ENCODE results near the gene SHFL. TPM values are rescaled to one million over a fixed set of nuclear protein-coding genes. Genes with fewer than 3 reads are reported as not detected.

The SHFL gene
- total and polyA plus RNA-seq, 2 of the 8 experiments (the other 6 are each of a cell fraction or from before 2014, with no cell fraction given): 25.3 to 37.1 TPM

- Histone ChIP-seq H3K36me3 (ENCODE audit: control insufficient read depth in 2 of 4, insufficient read depth in 4 of 4, low read length in 3 of 4) (peaks cover 58 to 98% (median 94%) of the 10 kb centered on the region in 4 experiments), H3K4me3 (ENCODE audit: extremely low read depth in 1 of 4, insufficient read depth in 2 of 4, low read depth in 3 of 4, low read length in 4 of 4) (no peak overlapping the region), H3K4me1 (replicated peaks in 1 of 4; ENCODE audit: control insufficient read depth in 3 of 4, insufficient read depth in 4 of 4, low read length in 3 of 4) (no peaks in the 10 kb centered on the region), H3K23me2 (ENCODE audit: low read depth, low read length) (no peaks in the 10 kb centered on the region), H2AFZ (ENCODE audit: low read length) (no peak overlapping the region), H4K20me1 (replicated peaks in 1 of 2; ENCODE audit: control insufficient read depth in 1 of 2, insufficient read depth in 2 of 2, low read length in 2 of 2) (peaks cover 8 to 29% of the 10 kb centered on the region in 2 experiments), H2BK20ac (ENCODE audit: low read length) (no peak overlapping the region), H3K79me1 (ENCODE audit: low read depth, low read length) (no peaks in the 10 kb centered on the region), H3K9me3 (ENCODE audit: insufficient read depth in 2 of 2, low read depth in 1 of 2, low read length in 1 of 2) (no peaks in the 10 kb centered on the region), H2BK120ac (replicated peaks; ENCODE audit: low read depth, low read length) (no peak overlapping the region), H3K4me2 (ENCODE audit: insufficient read depth in 1 of 2, low read depth in 2 of 2, low read length in 2 of 2) (no peak overlapping the region), H2BK5ac (ENCODE audit: low read depth, low read length) (no peak overlapping the region), H3K79me2 (ENCODE audit: control insufficient read depth in 1 of 2, insufficient read depth in 2 of 2, low read length in 2 of 2) (no peaks in the 10 kb centered on the region), H3K56ac (replicated peaks; ENCODE audit: insufficient read length, low read depth, low read length) (no peak overlapping the region), H4K91ac (replicated peaks; ENCODE audit: insufficient read length, low read length) (no peak overlapping the region), H3K4ac (replicated peaks; ENCODE audit: insufficient read length, low read depth, low read length) (no peak overlapping the region), H3K14ac (ENCODE audit: insufficient read length) (no peak overlapping the region), H2BK12ac (ENCODE audit: low read depth, low read length) (no peak overlapping the region), H3K27ac (ENCODE audit: low read depth, low read length) (no peak overlapping the region), H3K9ac (replicated peaks in 1 of 4; ENCODE audit: extremely low read depth in 1 of 4, low read depth in 3 of 4, low read length in 3 of 4) (no peak overlapping the region), H4K8ac (ENCODE audit: extremely low read depth, insufficient read depth, low read length) (no peak overlapping the region), H3K23ac (ENCODE audit: insufficient read length) (no peak overlapping the region), H2AK5ac (ENCODE audit: low read depth, low read length) (no peak overlapping the region), H4K5ac (ENCODE audit: insufficient read length, low read depth, low read length) (no peak overlapping the region), H2BK15ac (ENCODE audit: low read length) (no peak overlapping the region), H3K27me3 (replicated peaks in 1 of 4; ENCODE audit: control insufficient read depth in 3 of 4, extremely low read depth in 1 of 4, insufficient read depth in 3 of 4, low read length in 3 of 4) (no peaks in the 10 kb centered on the region), H3K18ac (ENCODE audit: extremely low read depth, low read length) (no peak overlapping the region)
- CTCF ChIA-PET (ENCODE audit: partially characterized antibody): interaction anchor here (0.5 to 1.6 kb wide), 4 partner anchors 9 to 117 kb away, joined by 3 to 4 read pairs (median 3); no protein-coding TSS in a partner anchor
- no peak for TF ChIP-seq HDAC6 (IDR thresholded peaks at IDR 0.05; ENCODE audit: low read depth, low read length)
- TF ChIP-seq SAP30 (IDR thresholded peaks at IDR 0.05; ENCODE audit: insufficient read depth, insufficient replicate concordance, low read length): no peak
- TF ChIP-seq JUN (IDR thresholded peaks at IDR 0.05; ENCODE audit: low read depth, low read length): no peak
- no peak for TF ChIP-seq CTCF (IDR thresholded peaks at IDR 0.05; ENCODE audit: control extremely low read depth in 1 of 3, insufficient read depth in 1 of 3, low read depth in 1 of 3, low read length in 3 of 3)
- TF ChIP-seq KDM5A (IDR thresholded peaks at IDR 0.05; ENCODE audit: low read length): no peak
- no peak for TF ChIP-seq POLR2AphosphoS5 (IDR thresholded peaks at IDR 0.05; ENCODE audit: low read depth, low read length)
- TF ChIP-seq ATF3 (IDR thresholded peaks at IDR 0.05; ENCODE audit: insufficient read depth, low read depth, low read length): no peak
- FAIRE-seq (no peak), DNase-seq (ENCODE audit: low read depth in 1 of 2, low spot score in 2 of 2) (no peak)
- POLR2A ChIA-PET (ENCODE audit: partially characterized antibody): interaction anchor here (0.5 to 1.6 kb wide), 5 partner anchors 8 to 43 kb away, joined by 3 to 7 read pairs (median 3); no protein-coding TSS in a partner anchor
- WGBS, 2 experiments (ENCODE audit: extremely low coverage in 1 of 2, insufficient coverage in 1 of 2, insufficient read length in 1 of 2, insufficient replicate concordance in 2 of 2, low coverage in 1 of 2, low lambda C conversion rate in 2 of 2, missing lambda C conversion rate in 1 of 2): 97% methylated on average over 13 of the region's 13 CpGs; no CpG with 5 or more reads in 1 of the 2 experiments
These were observed 55.4 kb downstream of the SHFL start for GRCh38 chr19:10141479-10141878.
